ENCODE results near the gene EPAS1. TPM values are rescaled to one million over a fixed set of nuclear protein-coding genes. Genes with fewer than 3 reads are reported as not detected.
A peak's percentile ranks its signal among the peaks of the same experiment; 100 is the strongest.

The EPAS1 gene
- total and polyA plus RNA-seq, 11 donors: 93.6 to 790 (median 210) TPM

- WGBS, 4 donors: 25 to 34% (median 27%) methylated on average over 5 of the region's 5 CpGs
- no peak for TF ChIP-seq CTCF (IDR thresholded peaks at IDR 0.05)
- TF ChIP-seq POLR2A (IDR thresholded peaks at IDR 0.05): no peak
- peak; percentile 54 to 86 (median 73) for DNase-seq
- H3K27ac ChIP-seq: peak overlapping the region in 11 of 12 donors; percentile 21 to 55 (median 47)
- H3K36me3 ChIP-seq: no peaks in the 10 kb centered on the region
- no peaks in the 10 kb centered on the region for H3K9me3 ChIP-seq
- H3K27me3 ChIP-seq: no peaks in the 10 kb centered on the region
- no peak overlapping the region for H3K4me3 ChIP-seq
- peaks cover 3 to 50% (median 39%) of the 10 kb centered on the region in 12 donors for H3K4me1 ChIP-seq
- intact Hi-C loops (cut with DNase I): no loop called here
- ATAC-seq: peak; percentile 22 to 89 (median 81)
Measured at GRCh38 chr2:46252891-46253659, 44.1 kb upstream of the EPAS1 start.

GRCh38 chr2:46254474-46254873 lies 42.7 kb upstream of the EPAS1 start:
- no peak for DNase-seq
- Histone ChIP-seq H3K4me3 (no peak overlapping the region), H3K4me1 (peaks cover 3 to 59% (median 47%) of the 10 kb centered on the region in 12 donors), H3K9me3 (no peaks in the 10 kb centered on the region), H3K36me3 (no peaks in the 10 kb centered on the region), H3K27ac (no peak overlapping the region), H3K27me3 (no peaks in the 10 kb centered on the region)
- intact Hi-C loops (cut with DNase I): no loop called here
- ATAC-seq: no peak
- WGBS, 4 donors: 67 to 75% (median 73%) methylated on average over 4 of the region's 4 CpGs
- no peak for TF ChIP-seq POLR2A (IDR thresholded peaks at IDR 0.05)
- no peak for TF ChIP-seq CTCF (IDR thresholded peaks at IDR 0.05)

GRCh38 chr2:46256563-46257142 lies 40.6 kb upstream of the EPAS1 start:
- Histone ChIP-seq H3K27me3 (no peaks in the 10 kb centered on the region), H3K4me3 (no peak overlapping the region), H3K27ac (peak overlapping the region; percentile 12 to 78 (median 58)), H3K36me3 (no peaks in the 10 kb centered on the region), H3K9me3 (no peaks in the 10 kb centered on the region), H3K4me1 (peaks cover 3 to 73% (median 55%) of the 10 kb centered on the region in 12 donors)
- ATAC-seq: peak in 1 of 4 donors; percentile 20
- intact Hi-C loops (cut with DNase I): loop anchor here in 1 of 10 donors (2.0 to 5.0 kb wide), 2 partner anchors 20 to 74 kb away; no protein-coding TSS in a partner anchor
- DNase-seq: no peak
- 42 to 63% (median 48%) methylated on average over 5 of the region's 5 CpGs for WGBS, 4 donors
- TF ChIP-seq CTCF (IDR thresholded peaks at IDR 0.05) (no peak), POLR2A (IDR thresholded peaks at IDR 0.05) (no peak)

GRCh38 chr2:46257476-46257875 lies 39.7 kb upstream of the EPAS1 start:
- H3K27me3 ChIP-seq: no peaks in the 10 kb centered on the region
- DNase-seq (peak in 1 of 5 donors; percentile 50), ATAC-seq (peak; percentile 34 to 71 (median 60))
- peak overlapping the region; percentile 12 to 78 (median 59) for H3K27ac ChIP-seq
- WGBS, 4 donors: 34 to 55% (median 44%) methylated on average over 4 of the region's 4 CpGs
- intact Hi-C loops (cut with DNase I): loop anchor here in 1 of 10 donors (2.0 to 5.0 kb wide), 2 partner anchors 19 to 75 kb away; no protein-coding TSS in a partner anchor
- H3K36me3 ChIP-seq: no peaks in the 10 kb centered on the region
- TF ChIP-seq POLR2A (IDR thresholded peaks at IDR 0.05) (no peak), CTCF (IDR thresholded peaks at IDR 0.05) (no peak)
- H3K4me3 ChIP-seq: no peak overlapping the region
- H3K4me1 ChIP-seq: peaks cover 3 to 65% (median 46%) of the 10 kb centered on the region in 12 donors
- H3K9me3 ChIP-seq: no peaks in the 10 kb centered on the region

Data from heart left ventricle (tissue), 16 donors.